Measurements from ENCODE around the gene HLA-DOB. TPM values are rescaled to one million over a fixed set of nuclear protein-coding genes. Genes with fewer than 3 reads are reported as not detected.

The HLA-DOB gene
- total and polyA plus RNA-seq, 2 donors (not counting 3 experiments of a cell fraction or from before 2014, with no cell fraction given), result 0.46 to 0.54 TPM

- ChIA-PET POLR2A (no interaction called here), CTCF (interaction anchor here (4.2 to 8.1 kb wide), 3 partner anchors 8 to 22 kb away, joined by 33 to 274 read pairs (median 158); partner anchors contain the start of gene TAP2)
- Histone ChIP-seq H2AFZ (ENCODE audit: low read depth, low read length) (no peak overlapping the region), H3K9ac (replicated peaks; ENCODE audit: extremely low read depth, insufficient read depth, low read length) (no peak overlapping the region), H4K20me1 (replicated peaks; ENCODE audit: control insufficient read depth, extremely low read depth, insufficient read depth, low read length) (no peaks in the 10 kb centered on the region), H3K4me3 (replicated peaks in 1 of 3; ENCODE audit: insufficient read depth in 1 of 3, low read depth in 1 of 3, low read length in 3 of 3) (no peak overlapping the region), H3K36me3 (ENCODE audit: control insufficient read depth in 2 of 2, extremely low read depth in 1 of 2, insufficient read depth in 2 of 2, low read length in 2 of 2) (no peaks in the 10 kb centered on the region), H3K79me2 (ENCODE audit: control insufficient read depth, insufficient read depth, low read length) (no peaks in the 10 kb centered on the region), H3K9me1 (replicated peaks; ENCODE audit: control insufficient read depth, extremely low read depth, insufficient read depth, low read length) (no peaks in the 10 kb centered on the region), H3K9me3 (replicated peaks; ENCODE audit: control insufficient read depth, insufficient read depth, low read length) (no peaks in the 10 kb centered on the region), H3K27me3 (ENCODE audit: control insufficient read depth in 2 of 2, insufficient read depth in 2 of 2, low read length in 2 of 2) (peaks cover 9 to 18% of the 10 kb centered on the region in 2 experiments), H3K4me1 (ENCODE audit: control insufficient read depth, extremely low read depth, insufficient read depth, low read length) (no peaks in the 10 kb centered on the region), H3K27ac (ENCODE audit: insufficient read depth, low read depth, low read length) (no peak overlapping the region), H3K4me2 (ENCODE audit: insufficient read depth, low read length) (no peak overlapping the region)
- TF ChIP-seq EZH2 (IDR thresholded peaks at IDR 0.05; ENCODE audit: borderline replicate concordance, low read depth, low read length, severe bottlenecking), result no peak
- TF ChIP-seq POLR2AphosphoS5 (IDR thresholded peaks at IDR 0.05; ENCODE audit: insufficient read depth, low read depth, low read length), result no peak
- no peak for TF ChIP-seq GATA2 (IDR thresholded peaks at IDR 0.05; ENCODE audit: insufficient read depth, insufficient read length, low read depth, low read length)
- no peak for TF ChIP-seq MYC (IDR thresholded peaks at IDR 0.05; ENCODE audit: low read depth, low read length)
- TF ChIP-seq, protein P1, sequence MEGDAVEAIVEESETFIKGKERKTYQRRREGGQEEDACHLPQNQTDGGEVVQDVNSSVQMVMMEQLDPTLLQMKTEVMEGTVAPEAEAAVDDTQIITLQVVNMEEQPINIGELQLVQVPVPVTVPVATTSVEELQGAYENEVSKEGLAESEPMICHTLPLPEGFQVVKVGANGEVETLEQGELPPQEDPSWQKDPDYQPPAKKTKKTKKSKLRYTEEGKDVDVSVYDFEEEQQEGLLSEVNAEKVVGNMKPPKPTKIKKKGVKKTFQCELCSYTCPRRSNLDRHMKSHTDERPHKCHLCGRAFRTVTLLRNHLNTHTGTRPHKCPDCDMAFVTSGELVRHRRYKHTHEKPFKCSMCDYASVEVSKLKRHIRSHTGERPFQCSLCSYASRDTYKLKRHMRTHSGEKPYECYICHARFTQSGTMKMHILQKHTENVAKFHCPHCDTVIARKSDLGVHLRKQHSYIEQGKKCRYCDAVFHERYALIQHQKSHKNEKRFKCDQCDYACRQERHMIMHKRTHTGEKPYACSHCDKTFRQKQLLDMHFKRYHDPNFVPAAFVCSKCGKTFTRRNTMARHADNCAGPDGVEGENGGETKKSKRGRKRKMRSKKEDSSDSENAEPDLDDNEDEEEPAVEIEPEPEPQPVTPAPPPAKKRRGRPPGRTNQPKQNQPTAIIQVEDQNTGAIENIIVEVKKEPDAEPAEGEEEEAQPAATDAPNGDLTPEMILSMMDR (IDR thresholded peaks at IDR 0.05; ENCODE audit: extremely low read depth in 1 of 2, insufficient read depth in 1 of 2, low read depth in 1 of 2, low read length in 2 of 2), result no peak
- TF ChIP-seq FOS (IDR thresholded peaks at IDR 0.05; ENCODE audit: borderline replicate concordance, insufficient read depth, low read length), result no peak
- TF ChIP-seq JUN (IDR thresholded peaks at IDR 0.05; ENCODE audit: borderline replicate concordance, insufficient read depth, insufficient read length, low read depth), result no peak
- no peak for TF ChIP-seq POLR2A (IDR thresholded peaks at IDR 0.05; ENCODE audit: low read depth, low read length)
- TF ChIP-seq MAX (IDR thresholded peaks at IDR 0.05; ENCODE audit: insufficient read depth, insufficient read length), result no peak
- no peak for FAIRE-seq
- dilution Hi-C loops (cut with MboI; ENCODE audit: extremely low pct_ligation_motif_present, low sequenced_read_pairs) (no loop called here), intact Hi-C loops (cut with micrococcal nuclease) (loop anchor here (10.0 kb wide), 1 partner anchor 156 kb away; no protein-coding TSS in a partner anchor)
- BruUV-seq (replicated peaks), result no TSS peak
- DNase-seq (ENCODE audit: low read depth, low spot score), result no peak
Observed at GRCh38 chr6:32860674-32861073, 43.9 kb upstream of the HLA-DOB start.
